Duodenal mucosa (tissue), 2 donors: ENCODE results near the gene NPIPB8.
"Not testable (repeated sequence)": the region's sequence is repeated elsewhere in the genome, so short reads cannot be mapped to it uniquely, and the experiment has no call there.

Source experiments
- H3K27ac ChIP-seq: one replicate; pipeline ENCODE4 v1.7.0; 2013; ENCODE audit warnings: low read depth, low read length
- H3K27me3 ChIP-seq, 2 donors: one replicate each; pipeline ENCODE4 v1.7.0; 2013; ENCODE audit warnings: low read length in 2 of 2, control low read depth in 1 of 2; ENCODE audit not compliant: insufficient read depth in 2 of 2, control insufficient read depth in 1 of 2
- H3K36me3 ChIP-seq, 2 donors: one replicate each; pipeline ENCODE4 v1.7.0; 2013; ENCODE audit warnings: low read length in 2 of 2, control low read depth in 1 of 2; ENCODE audit not compliant: insufficient read depth in 2 of 2, control insufficient read depth in 1 of 2
- H3K4me1 ChIP-seq, 2 donors: one replicate each; pipeline ENCODE4 v1.7.0; 2013; ENCODE audit warnings: low read length in 2 of 2, control low read depth in 1 of 2; ENCODE audit not compliant: insufficient read depth in 2 of 2, control insufficient read depth in 1 of 2
- H3K4me3 ChIP-seq, 2 donors: one replicate each; pipeline ENCODE4 v1.7.0; 2013; ENCODE audit warnings: low read length in 2 of 2, low read depth in 1 of 2
- H3K9ac ChIP-seq, 2 donors: one replicate each; pipeline ENCODE4 v1.7.0; 2013; ENCODE audit warnings: low read length in 2 of 2, low read depth in 1 of 2
- H3K9me3 ChIP-seq, 2 donors: one replicate each; pipeline ENCODE4 v1.7.0; 2013; ENCODE audit warnings: low read length in 2 of 2, control low read depth in 1 of 2; ENCODE audit not compliant: control insufficient read depth in 1 of 2

Gene NPIPB8

DNA sequence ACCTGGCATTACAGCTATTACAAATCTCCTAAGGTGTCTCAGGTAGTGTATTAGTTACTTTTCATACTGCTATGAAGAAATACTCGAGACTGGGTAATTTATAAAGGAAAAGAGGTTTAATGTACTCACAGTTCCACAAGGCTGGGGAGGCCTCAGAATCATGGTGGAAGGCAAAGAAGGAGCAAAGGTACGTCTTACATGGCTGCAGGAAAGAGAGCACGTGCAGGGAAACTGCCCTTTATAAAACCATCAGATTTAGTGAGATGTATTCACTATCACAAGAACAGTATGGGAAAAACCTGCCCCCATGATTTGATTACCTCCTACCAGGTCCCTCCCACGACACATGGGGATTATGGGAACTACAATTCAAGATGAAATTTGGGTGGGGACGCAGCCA is 7.0 kb upstream of the NPIPB8 start:
- not testable (repeated sequence) for H3K4me1 ChIP-seq, H3K27ac ChIP-seq, H3K27me3 ChIP-seq, H3K9me3 ChIP-seq, H3K9ac ChIP-seq, H3K36me3 ChIP-seq, H3K4me3 ChIP-seq

DNA sequence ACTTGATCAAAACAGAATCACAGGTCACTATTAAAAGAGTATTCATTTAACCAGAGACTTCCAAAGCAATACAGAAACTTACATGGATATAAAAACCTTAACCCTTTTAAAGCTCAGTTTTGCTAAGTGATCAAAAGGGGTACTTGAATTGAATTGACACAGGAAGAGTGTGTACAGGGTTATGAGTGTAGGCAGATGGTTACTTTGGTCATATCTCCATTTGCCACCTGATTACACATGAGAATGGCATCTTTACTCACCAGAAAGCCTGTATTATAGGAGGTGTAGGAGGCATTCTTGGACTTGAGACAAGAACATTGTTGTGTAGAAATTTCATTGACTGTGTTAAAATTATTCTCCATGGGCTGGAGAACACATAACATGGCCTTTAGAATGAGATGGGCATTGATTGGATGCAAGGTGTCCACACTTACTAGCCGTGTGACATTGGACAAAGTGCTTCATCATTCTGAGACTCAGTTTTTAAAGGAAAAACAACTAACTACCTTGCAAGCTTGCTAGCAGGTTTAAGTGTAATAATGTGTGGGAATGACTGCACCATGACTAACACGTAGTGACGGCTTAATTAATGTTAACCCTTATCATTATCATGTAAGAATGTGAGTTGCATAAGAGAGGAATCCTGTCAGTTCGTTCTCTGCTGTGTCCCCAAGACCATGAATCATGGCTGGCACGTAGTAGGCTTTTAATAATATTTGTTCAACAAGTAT is 1.6 kb upstream of the NPIPB8 start:
- not testable (repeated sequence) for H3K9ac ChIP-seq, H3K27ac ChIP-seq, H3K4me1 ChIP-seq, H3K9me3 ChIP-seq, H3K27me3 ChIP-seq, H3K4me3 ChIP-seq, H3K36me3 ChIP-seq

DNA sequence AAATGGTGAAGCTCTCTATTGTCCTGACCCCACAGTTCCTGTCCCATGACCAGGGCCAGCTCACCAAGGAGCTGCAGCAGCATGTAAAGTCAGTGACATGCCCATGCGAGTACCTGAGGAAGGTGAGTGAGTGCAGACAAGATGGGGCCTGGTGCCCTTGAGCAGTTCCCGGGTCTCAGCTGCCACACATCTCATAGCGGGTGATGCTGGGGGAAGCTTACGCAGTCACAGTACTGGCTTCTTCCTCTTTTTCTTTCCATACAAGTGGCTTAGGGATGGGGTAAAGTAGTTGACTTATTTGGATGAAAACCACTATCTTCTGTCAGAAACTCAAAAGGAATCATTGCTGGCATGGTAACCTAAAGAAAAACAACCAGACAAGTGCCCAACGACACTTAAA is 494 bp downstream of the NPIPB8 start:
- H3K27me3 ChIP-seq, H3K36me3 ChIP-seq, H3K27ac ChIP-seq, H3K4me1 ChIP-seq, H3K4me3 ChIP-seq, H3K9ac ChIP-seq, H3K9me3 ChIP-seq: not testable (repeated sequence)

DNA sequence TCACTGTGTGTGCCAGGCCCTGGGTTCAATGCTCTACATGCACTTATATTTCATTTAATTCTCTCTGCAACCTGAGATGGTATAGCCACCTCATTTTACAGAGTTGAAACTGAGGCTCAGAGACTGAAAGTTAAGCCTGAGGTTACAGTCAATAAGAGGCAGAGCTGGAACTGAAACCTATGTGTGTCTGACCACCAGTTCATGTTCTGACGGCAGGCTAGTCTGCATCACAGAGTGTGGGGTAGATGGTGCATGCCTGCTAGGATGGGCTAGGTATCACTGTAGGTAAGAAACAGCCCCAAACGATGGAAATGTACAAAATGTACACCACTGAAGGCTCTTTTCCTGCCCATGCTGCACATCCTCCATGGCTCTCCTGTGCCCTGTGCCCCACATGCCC is 2.1 kb downstream of the NPIPB8 start:
- H3K4me1 ChIP-seq, H3K36me3 ChIP-seq, H3K9ac ChIP-seq, H3K9me3 ChIP-seq, H3K4me3 ChIP-seq, H3K27me3 ChIP-seq, H3K27ac ChIP-seq: not testable (repeated sequence)

DNA sequence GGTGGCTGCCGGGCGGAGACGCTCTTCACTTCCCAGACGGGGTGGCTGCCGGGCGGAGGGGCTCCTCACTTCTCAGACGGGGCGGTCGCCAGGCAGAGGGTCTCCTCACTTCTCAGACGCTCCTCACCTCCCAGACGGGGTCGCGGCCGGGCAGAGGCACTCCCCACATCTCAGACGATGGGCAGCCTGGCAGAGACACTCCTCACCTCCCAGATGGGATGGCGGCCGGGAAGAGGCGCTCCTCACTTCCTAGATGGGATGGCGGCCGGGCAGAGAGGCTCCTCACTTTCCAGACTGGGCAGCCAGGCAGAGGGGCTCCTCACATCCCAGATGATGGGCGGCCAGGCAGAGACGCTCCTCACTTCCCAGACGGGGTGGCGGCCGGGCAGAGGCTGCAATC is 28.4 kb downstream of the NPIPB8 start:
- H3K4me3 ChIP-seq, H3K9me3 ChIP-seq, H3K27ac ChIP-seq, H3K4me1 ChIP-seq, H3K36me3 ChIP-seq, H3K27me3 ChIP-seq, H3K9ac ChIP-seq: not testable (repeated sequence)

GRCh38 chr16:28667480-28667879 is 29.6 kb downstream of the NPIPB8 start:
- not testable (repeated sequence) for H3K4me1 ChIP-seq, H3K9me3 ChIP-seq, H3K27me3 ChIP-seq, H3K27ac ChIP-seq, H3K9ac ChIP-seq, H3K4me3 ChIP-seq, H3K36me3 ChIP-seq

DNA sequence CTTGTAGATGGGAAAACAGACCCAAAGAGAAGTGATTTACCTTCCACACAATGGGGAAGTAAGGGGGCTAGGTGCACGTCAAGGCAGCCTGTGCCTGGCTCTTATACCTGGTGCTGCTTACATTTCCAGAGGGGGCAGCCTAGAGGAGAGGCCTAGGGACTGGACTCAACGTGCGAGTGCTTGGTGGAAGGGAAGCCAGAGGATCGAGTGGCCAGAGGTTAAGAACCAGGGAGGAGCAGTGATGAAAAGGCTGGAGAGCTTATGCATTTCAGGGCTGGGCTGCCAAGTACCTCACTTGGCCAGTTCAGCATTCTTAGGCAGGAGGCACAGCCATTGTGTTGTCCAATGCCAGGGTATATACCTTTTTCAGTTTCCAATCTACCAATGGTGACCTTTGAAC is 30.3 kb downstream of the NPIPB8 start:
- not testable (repeated sequence) for H3K27ac ChIP-seq, H3K36me3 ChIP-seq

DNA sequence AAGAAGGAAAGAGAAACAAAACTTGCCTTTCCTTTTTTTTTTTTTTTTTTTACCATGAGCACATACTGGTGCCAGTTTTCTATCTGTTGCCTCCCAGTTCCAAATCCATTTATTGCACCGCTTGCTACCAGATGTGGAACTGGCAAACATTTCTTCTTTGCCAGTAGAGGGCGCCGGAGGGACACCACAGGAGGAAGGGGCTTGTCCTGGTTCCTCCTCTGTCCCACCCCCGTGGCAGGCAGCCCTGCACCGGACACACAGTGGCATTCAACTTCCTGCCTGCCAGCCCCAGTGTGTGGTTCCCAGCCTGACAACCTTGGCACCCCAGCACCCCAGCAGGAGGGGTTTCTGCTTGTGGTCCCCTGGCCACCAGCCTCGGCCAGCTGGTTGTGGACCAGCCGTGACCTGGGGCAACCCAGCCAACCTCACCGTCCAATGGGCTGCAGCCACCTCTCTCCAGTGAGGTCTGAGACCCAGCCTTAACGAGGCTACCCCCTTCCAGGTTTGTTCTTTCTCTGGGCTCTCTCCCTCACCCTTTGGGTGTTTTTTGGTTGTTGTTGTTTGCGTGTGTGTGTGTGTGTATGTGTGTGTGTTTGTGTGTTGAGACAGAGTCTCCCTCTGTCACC is 50.6 kb downstream of the NPIPB8 start:
- not testable (repeated sequence) for H3K4me3 ChIP-seq, H3K36me3 ChIP-seq, H3K4me1 ChIP-seq, H3K9ac ChIP-seq, H3K27ac ChIP-seq, H3K27me3 ChIP-seq, H3K9me3 ChIP-seq

More for the DNA sequence above, 30.3 kb downstream of the NPIPB8 start:
- not testable (repeated sequence) for H3K4me3 ChIP-seq, H3K27me3 ChIP-seq, H3K4me1 ChIP-seq, H3K9ac ChIP-seq, H3K9me3 ChIP-seq

- H3K9me3 ChIP-seq, H3K27ac ChIP-seq, H3K9ac ChIP-seq, H3K27me3 ChIP-seq, H3K4me3 ChIP-seq, H3K36me3 ChIP-seq, H3K4me1 ChIP-seq: not testable (repeated sequence)
Observed at GRCh38 chr16:28689425-28689824, 51.6 kb downstream of the NPIPB8 start.

DNA sequence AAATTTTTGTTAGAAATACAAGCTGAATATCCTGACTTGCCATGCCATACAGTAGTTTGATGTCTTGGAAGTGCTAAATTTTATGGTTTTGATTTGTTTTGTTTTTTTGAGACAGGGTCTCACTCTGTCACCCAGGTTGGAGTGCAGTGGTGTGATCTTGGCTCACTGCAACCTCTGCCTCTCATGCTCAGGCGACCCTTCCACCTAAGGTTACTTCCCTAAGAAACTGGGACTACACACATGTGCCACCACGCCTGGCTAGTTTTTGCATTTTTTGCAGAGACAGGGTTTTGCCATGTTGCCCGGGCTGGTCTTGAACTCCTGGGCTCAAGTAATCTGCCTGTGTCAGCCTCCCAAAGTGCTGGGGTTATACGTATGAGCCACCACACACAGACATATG is 53.9 kb downstream of the NPIPB8 start:
- not testable (repeated sequence) for H3K4me3 ChIP-seq, H3K9me3 ChIP-seq, H3K27ac ChIP-seq, H3K27me3 ChIP-seq, H3K36me3 ChIP-seq, H3K9ac ChIP-seq, H3K4me1 ChIP-seq
